CD14-positive monocyte (primary cell): ENCODE data around the gene EYS. TPM values are rescaled to one million over a fixed set of nuclear protein-coding genes. Genes with fewer than 3 reads are reported as not detected.

Experiments used
- DNase-seq, 3 donors: peaks; one replicate each; pipeline ENCODE4 v3.0.0-alpha.2; 2011 to 2022
- H2AFZ ChIP-seq: 2 replicates; pipeline ENCODE4 v1.6.0; 2012; ENCODE audit warnings: mild to moderate bottlenecking, low read depth, low read length, inconsistent platforms; ENCODE audit not compliant: insufficient read depth, poor library complexity, severe bottlenecking
- H3K27ac ChIP-seq, 2 donors: 1 replicate in 1 of 2; 2 replicates in 1 of 2; pipeline ENCODE4 v1.5.1; 2012 to 2013; ENCODE audit warnings: low read length in 2 of 2, control low read depth in 1 of 2, inconsistent platforms in 1 of 2, low read depth in 1 of 2, mild to moderate bottlenecking in 1 of 2
- H3K27me3 ChIP-seq, 2 donors: one replicate each; pipeline versions ENCODE4 v1.6.0 to v1.6.1; 2011 to 2013; ENCODE audit warnings: low read length in 2 of 2; ENCODE audit not compliant: control insufficient read depth in 2 of 2, insufficient read depth in 2 of 2
- H3K36me3 ChIP-seq, 2 donors: replicated peaks in 1 of 2; 1 replicate in 1 of 2; 2 replicates in 1 of 2; pipeline versions ENCODE4 v1.5.1 to v1.6.1; 2012 to 2013; ENCODE audit warnings: low read length in 2 of 2, control low read depth in 1 of 2, inconsistent platforms in 1 of 2, mild to moderate bottlenecking in 1 of 2; ENCODE audit not compliant: insufficient read depth in 2 of 2, control insufficient read depth in 1 of 2
- H3K4me1 ChIP-seq, 2 donors: 1 replicate in 1 of 2; 2 replicates in 1 of 2; pipeline versions ENCODE4 v1.5.1 to v1.6.1; 2012 to 2013; ENCODE audit warnings: low read length in 2 of 2, control low read depth in 1 of 2, inconsistent platforms in 1 of 2, mild to moderate bottlenecking in 1 of 2, moderate library complexity in 1 of 2; ENCODE audit not compliant: insufficient read depth in 2 of 2, control insufficient read depth in 1 of 2
- H3K4me2 ChIP-seq: replicated peaks from 2 replicates; pipeline ENCODE3; 2012; ENCODE audit warnings: low read length, moderate library complexity, mild to moderate bottlenecking; ENCODE audit not compliant: poor library complexity, severe bottlenecking; ENCODE audit errors: extremely low read depth
- H3K4me3 ChIP-seq, 3 experiments: fragments of 200-600 bp in 1 of 3; sonication (generic) in 1 of 3; replicated peaks in 1 of 3; 1 replicate in 2 of 3; 2 replicates in 1 of 3; pipeline ENCODE4 v1.5.1; 2011 to 2013; ENCODE audit warnings: low read length in 3 of 3, mild to moderate bottlenecking in 3 of 3, control low read depth in 2 of 3, low read depth in 2 of 3, inconsistent platforms in 1 of 3, moderate library complexity in 1 of 3
- H3K79me2 ChIP-seq: 2 replicates; pipeline ENCODE4 v1.6.0; 2012; ENCODE audit warnings: mild to moderate bottlenecking, control low read depth, inconsistent platforms, low read length, moderate library complexity; ENCODE audit not compliant: insufficient read depth
- H3K9ac ChIP-seq: 2 replicates; pipeline ENCODE4 v1.6.0; 2017; ENCODE audit warnings: low read length, mild to moderate bottlenecking; ENCODE audit not compliant: insufficient read depth, poor library complexity, severe bottlenecking
- H3K9me3 ChIP-seq, 2 donors: replicated peaks in 1 of 2; 1 replicate in 1 of 2; 2 replicates in 1 of 2; pipeline versions ENCODE4 v1.5.1 to v1.6.1; 2012 to 2013; ENCODE audit warnings: low read length in 2 of 2, control low read depth in 1 of 2; ENCODE audit not compliant: control insufficient read depth in 1 of 2, insufficient read depth in 1 of 2
- H4K20me1 ChIP-seq: 2 replicates; pipeline ENCODE4 v1.6.0; 2012; ENCODE audit warnings: mild to moderate bottlenecking, low read length, control low read depth, moderate library complexity; ENCODE audit not compliant: insufficient read depth
- H3K27ac Mint-ChIP-seq, 7 donors: one replicate each; pipeline ENCODE4 v1.8.0; 2020; ENCODE audit warnings: mild to moderate bottlenecking in 7 of 7, mixed read lengths in 7 of 7, moderate library complexity in 6 of 7, inconsistent platforms in 2 of 7
- H3K27me3 Mint-ChIP-seq, 3 donors: one replicate each; pipeline ENCODE4 v1.8.0; 2021 to 2022; ENCODE audit warnings: low read depth in 3 of 3, mild to moderate bottlenecking in 3 of 3, mixed read lengths in 3 of 3, moderate library complexity in 3 of 3, inconsistent platforms in 1 of 3
- H3K36me3 Mint-ChIP-seq, 2 donors: one replicate each; pipeline ENCODE4 v1.8.0; 2020; ENCODE audit warnings: mixed read lengths in 2 of 2, inconsistent platforms in 1 of 2, mild to moderate bottlenecking in 1 of 2
- H3K4me1 Mint-ChIP-seq: one replicate; pipeline ENCODE4 v1.8.0; 2020; ENCODE audit warnings: mild to moderate bottlenecking, mixed read lengths
- H3K4me3 Mint-ChIP-seq, 2 donors: one replicate each; pipeline ENCODE4 v1.8.0; 2020; ENCODE audit warnings: mild to moderate bottlenecking in 2 of 2, mixed read lengths in 2 of 2, moderate library complexity in 1 of 2
- H3K9me3 Mint-ChIP-seq, 7 donors: one replicate each; pipeline ENCODE4 v1.8.0; 2020 to 2022; ENCODE audit warnings: mixed read lengths in 7 of 7, mild to moderate bottlenecking in 6 of 7, moderate library complexity in 6 of 7, inconsistent platforms in 2 of 7
- CTCF ChIP-seq: fragments of 200-600 bp; IDR thresholded peaks from one replicate; pipeline ENCODE4 v1.8.0; 2022; ENCODE audit warnings: antibody characterized with exemption, mild to moderate bottlenecking
- WGBS: methylation state at CpG from one replicate; pipeline ENCODE4 v1.1.5; 2013; ENCODE audit warnings: missing lambda C conversion rate; ENCODE audit not compliant: insufficient coverage; 5-methylcytosine and 5-hydroxymethylcytosine counted together
- intact Hi-C, 2 donors: fragments of 100-400 bp; cut with micrococcal nuclease; formaldehyde crosslinking; loops; one replicate each; pipeline versions ENCODE4 v1.15.0 to v1.15.1; 2023
- polyA plus RNA-seq, 3 donors: library from polyadenylated mRNA; depleted of rRNA in 1 of 3; unstranded in 2 of 3; stranded (reverse) in 1 of 3; fragments of 300-500 nt in 2 of 3; fragments of >200 nt in 1 of 3; fragmentation: Illumina TruSeq in 2 of 3; gene quantifications; 1 replicate in 2 of 3; 2 replicates in 1 of 3; pipeline ENCODE4 v1.2.3, GENCODE V29; 2012 to 2021

Gene EYS
- polyA plus RNA-seq, 3 donors = 0.01 to 0.03 TPM; not detected in 1

GRCh38 chr6:63785006-63785405 is 1922.0 kb downstream of the EYS start:
- Histone ChIP-seq H3K27ac (no peak overlapping the region), H3K36me3 (no peaks in the 10 kb centered on the region), H3K4me1 (no peaks in the 10 kb centered on the region), H3K9ac (no peak overlapping the region), H3K9me3 (no peaks in the 10 kb centered on the region), H2AFZ (no peak overlapping the region), H3K4me2 (no peak overlapping the region), H3K79me2 (no peaks in the 10 kb centered on the region), H4K20me1 (no peaks in the 10 kb centered on the region), H3K27me3 (no peaks in the 10 kb centered on the region), H3K4me3 (no peak overlapping the region)
- Mint-ChIP-seq H3K4me1 (peaks cover 8% of the 10 kb centered on the region), H3K4me3 (no peak overlapping the region), H3K27ac (no peak overlapping the region), H3K36me3 (no peaks in the 10 kb centered on the region), H3K27me3 (no peaks in the 10 kb centered on the region), H3K9me3 (peaks cover 0 to 4% (median 3%) of the 10 kb centered on the region in 7 donors)
- intact Hi-C loops = no loop called here
- no CpG with 5 or more reads among the region's 1 CpG for WGBS
- TF ChIP-seq CTCF = no peak
- no peak for DNase-seq

DNA sequence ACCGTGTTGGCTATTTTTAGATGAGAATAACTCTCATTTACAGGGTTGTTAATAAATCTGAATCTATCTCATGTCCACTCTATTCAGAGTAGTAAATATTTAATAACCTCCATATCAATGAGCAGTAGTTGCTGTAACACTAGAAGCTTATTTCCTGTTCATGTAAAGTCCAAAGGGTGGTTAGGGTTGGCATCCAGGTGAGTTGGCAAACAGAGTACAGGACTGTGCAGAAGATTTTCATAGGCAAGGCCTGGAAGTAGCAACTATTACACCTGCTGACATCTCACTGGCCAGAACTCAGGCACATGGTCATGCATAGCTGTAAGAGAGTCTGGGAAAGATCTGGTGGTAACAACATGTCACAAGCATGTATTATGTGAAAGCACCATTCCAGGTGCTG is 1923.9 kb downstream of the EYS start:
- Histone ChIP-seq H3K9ac (no peak overlapping the region), H3K4me3 (no peak overlapping the region), H4K20me1 (no peaks in the 10 kb centered on the region), H3K27me3 (no peaks in the 10 kb centered on the region), H3K9me3 (no peaks in the 10 kb centered on the region), H3K4me1 (no peaks in the 10 kb centered on the region), H2AFZ (no peak overlapping the region), H3K4me2 (no peak overlapping the region), H3K27ac (no peak overlapping the region), H3K36me3 (no peaks in the 10 kb centered on the region), H3K79me2 (no peaks in the 10 kb centered on the region)
- DNase-seq = no peak
- peaks cover 8% of the 10 kb centered on the region for H3K4me1 Mint-ChIP-seq
- intact Hi-C loops = no loop called here
- no CpG with 5 or more reads among the region's 1 CpG for WGBS
- peaks cover 0 to 8% (median 4%) of the 10 kb centered on the region in 7 donors for H3K9me3 Mint-ChIP-seq
- no peaks in the 10 kb centered on the region for H3K36me3 Mint-ChIP-seq
- peaks cover 0 to 2% (median 0%) of the 10 kb centered on the region in 3 donors for H3K27me3 Mint-ChIP-seq
- H3K4me3 Mint-ChIP-seq = no peak overlapping the region
- no peak overlapping the region for H3K27ac Mint-ChIP-seq
- no peak for TF ChIP-seq CTCF
